ENCODE measurements around the gene PKP2.

DNA sequence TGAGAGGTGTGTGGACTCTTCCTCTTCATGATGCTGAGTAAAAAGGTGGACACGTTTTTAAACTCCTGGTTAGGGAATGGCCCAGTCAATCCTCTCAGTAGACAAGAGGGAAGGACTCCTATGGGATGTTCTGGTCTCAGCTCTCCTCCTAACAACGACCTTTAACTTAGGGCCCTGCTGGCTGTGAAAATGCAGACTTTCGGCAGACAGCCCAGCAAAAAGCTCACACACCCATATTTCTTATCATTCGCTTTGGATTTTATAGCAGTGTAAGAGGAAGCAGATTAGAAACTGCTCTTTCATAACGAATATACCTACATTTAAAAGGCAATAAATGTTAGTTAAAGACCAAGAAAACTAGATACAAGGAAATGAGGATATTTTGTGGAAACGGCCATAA is 122.9 kb downstream of the PKP2 start:
- no peak for TF ChIP-seq REST (IDR thresholded peaks at IDR 0.05; ENCODE audit: insufficient replicate concordance, low read depth)
- TF ChIP-seq CTCF (IDR thresholded peaks at IDR 0.05; ENCODE audit: insufficient read depth, low read length) = no peak
